Stimulated activated CD4-positive, alpha-beta T cell treated with anti-CD3 and anti-CD28 coated beads, Interleukin-1b, Interleukin-23, amount 100 ng/mL, for 1 hour (primary cell): ENCODE data around the gene PDZRN4.
"Not testable (repeated sequence)": the region's sequence is repeated elsewhere in the genome, so short reads cannot be mapped to it uniquely, and the experiment has no call there.

ENCODE experiments used
- DNase-seq, 2 donors: peaks; one replicate each; pipeline ENCODE4 v3.0.0-alpha.2; 2020; ENCODE audit warnings: low read depth in 2 of 2

Gene PDZRN4

DNA sequence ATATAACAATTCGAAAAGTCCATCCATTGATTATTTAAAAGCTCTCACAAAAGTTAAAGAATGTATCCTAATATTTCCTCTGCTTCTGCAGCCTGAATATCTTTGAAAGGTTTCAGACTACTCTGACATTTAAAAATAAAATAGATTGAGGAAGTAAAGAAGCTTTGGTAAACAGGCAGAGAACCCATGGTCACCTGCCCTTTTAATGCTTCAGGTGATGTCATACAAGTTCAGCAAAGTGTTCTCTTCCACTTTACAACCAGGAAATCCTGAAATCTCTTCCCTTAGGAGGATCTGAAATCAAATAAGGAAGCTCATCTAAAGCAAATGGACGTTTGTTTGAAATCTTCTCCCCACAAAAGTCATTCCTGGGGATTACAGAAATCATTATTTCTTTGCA lies 322.4 kb downstream of the PDZRN4 start:
- no peak for DNase-seq

DNA sequence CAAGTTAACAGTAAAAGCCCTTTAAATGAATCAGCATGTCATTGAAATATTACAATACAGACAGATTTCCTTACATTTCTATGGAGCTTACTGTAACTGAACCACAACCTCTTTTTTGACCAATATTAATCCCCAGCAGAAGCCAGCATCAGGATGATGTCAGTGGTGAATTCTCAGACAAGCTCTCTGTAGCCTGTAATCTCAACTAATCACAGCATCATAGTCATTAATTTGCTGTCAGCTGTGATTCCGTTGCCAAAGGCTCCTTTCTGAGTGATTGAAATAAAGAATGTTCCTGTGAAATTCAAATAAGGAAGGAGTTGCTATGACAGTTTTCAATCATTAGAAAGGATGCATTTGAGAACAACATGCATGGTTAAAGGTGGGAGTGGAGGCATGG lies 323.1 kb downstream of the PDZRN4 start:
- no peak for DNase-seq

DNA sequence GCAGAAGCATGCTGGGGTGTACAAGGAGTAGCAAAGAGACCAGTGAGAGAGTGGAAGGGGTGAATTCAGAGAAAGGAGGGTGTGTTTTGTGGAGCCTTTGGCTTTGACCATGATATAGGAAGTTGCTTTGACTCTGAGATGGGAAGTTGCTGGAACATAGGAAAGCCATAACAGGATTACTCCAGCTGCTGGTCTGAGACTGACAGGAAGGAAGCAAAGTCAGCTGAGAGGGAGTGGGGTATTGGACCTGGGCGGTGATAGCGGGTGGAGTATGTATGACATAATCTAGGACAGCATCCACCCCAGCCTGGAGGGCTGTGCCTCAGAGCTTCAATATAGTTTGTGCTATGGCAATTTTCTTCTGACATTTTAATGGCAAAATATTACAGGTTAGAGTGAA lies 324.4 kb downstream of the PDZRN4 start:
- DNase-seq: no peak

DNA sequence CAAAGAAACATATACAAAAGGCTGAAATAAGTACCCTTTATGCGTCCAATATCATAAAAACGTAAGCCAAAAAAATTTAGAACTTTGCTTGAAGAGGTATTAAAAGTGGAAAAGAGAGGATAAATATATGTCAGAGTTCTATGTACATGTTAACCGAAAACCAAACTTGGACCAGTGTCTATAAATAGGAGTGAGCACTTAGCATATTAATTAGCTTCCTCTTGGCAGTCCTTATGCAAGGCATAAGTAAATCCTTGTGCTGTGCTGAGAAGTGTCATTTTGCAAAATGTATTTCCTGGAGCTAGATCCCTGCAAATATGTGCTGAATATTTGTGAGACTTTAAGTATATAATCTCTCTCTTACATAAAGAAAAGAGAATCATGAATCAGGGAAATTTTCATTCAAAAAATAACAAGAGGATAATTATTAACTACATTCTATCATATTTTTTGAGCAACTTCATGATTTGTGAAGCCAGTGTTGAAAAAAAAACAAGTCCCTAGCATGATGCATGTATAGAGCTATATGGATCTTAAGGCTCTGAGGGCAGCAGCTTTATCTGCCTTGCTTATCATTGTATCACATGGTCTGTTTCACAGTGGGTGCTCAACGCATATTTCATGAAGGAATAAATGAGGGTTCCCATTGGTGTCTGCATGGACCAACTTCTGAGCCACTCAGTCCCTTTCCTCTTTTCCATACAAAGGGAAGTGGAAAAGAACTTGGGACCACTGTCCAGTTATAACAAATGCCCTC lies 326.1 kb downstream of the PDZRN4 start:
- DNase-seq: no peak

DNA sequence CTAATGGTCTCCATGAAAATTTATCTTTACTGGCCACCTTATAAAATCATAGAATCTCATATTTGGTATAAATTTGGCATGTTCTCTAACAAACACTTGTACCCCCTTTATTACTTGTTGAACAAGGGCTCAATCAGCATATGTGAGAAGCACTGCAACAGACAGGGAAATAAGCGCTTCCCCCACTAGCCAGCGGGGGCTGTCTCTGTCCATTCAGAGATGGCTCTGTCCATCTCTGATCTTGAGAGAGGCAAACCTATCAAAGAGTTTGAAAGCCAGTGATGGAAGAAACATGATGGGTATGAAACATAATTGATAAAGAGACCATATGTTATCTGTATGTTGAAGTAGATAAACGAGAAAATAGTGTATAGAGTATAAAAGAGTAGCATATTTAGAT lies 326.8 kb downstream of the PDZRN4 start:
- DNase-seq: no peak

DNA sequence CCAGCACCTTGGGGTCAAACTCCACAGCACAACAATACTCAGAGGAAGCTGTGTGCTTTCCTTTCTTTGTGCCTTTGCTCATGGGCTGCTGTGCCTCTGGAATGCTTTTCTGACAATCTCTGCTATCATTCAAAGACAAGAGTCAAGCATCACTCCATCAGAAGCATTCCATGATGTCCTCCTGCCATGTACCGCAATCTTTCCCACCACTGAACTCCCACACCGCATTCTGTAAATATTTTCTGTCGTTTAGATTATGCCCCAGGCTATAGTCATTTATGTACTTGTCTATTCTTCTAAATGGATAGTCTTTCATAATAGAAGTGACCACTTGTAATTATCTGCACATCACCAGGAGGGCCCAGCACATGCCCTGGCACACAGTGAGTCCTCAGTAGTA lies 327.8 kb downstream of the PDZRN4 start:
- DNase-seq: no peak

DNA sequence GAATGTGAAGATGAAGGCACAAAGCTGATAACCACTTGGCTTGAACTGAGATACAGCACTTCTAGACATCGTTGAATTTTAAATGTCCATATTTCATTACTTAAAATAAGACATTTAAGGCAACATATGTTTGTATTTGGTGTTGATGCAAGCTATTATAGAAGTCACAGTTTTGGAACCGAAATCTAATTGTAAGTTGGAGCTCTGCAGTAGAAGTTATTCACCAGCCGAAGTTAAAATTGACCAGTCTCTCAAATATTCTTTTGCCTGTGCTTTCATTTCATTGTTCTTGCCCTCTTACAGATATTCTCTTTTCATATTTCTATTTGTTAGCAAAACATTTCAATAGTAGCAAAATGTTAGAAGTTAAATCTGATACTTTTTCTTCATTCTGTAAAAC lies 332.7 kb downstream of the PDZRN4 start:
- no peak for DNase-seq

DNA sequence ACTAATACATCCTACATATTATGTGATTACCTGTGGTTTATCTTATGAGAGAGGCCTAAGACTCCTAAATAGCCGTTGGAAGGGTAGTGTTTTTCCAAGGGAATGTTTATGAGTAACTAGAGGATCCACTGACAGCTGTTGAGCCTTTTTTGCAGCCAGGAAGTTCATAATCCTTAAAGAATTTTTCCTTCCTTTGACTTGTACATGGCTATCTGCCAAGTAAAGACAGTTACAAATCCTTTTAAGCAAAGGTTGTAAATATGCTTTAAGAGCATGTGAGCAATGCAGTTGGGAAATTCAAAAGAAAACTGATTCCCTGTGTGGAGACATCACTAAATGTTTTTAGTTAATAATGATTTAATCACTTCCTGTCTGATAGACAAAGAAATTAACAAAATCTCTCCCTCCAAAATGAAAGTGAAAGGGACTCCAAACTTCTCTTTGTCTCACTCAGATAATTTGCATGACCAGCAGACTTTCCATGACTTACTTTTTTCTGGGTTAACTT lies 333.8 kb downstream of the PDZRN4 start:
- DNase-seq: no peak

DNA sequence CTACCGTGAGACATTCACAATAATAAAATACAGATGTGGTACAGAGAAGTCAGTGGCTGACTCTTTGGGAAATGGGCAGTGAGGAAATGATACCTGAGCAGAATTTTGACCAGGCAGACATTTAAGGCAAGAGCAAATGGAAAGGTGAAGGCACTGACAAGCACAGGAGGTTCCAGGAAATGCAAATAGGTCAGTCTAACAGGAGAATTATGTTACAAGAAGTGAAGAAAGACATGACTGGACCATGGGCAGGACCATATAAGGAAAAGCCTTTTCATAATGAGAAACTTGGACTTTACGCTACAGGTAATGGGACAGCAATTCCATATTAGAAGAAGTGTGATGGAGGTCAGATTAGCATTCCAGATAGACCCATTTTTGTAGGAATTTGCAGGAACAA lies 338.9 kb downstream of the PDZRN4 start:
- no peak for DNase-seq

DNA sequence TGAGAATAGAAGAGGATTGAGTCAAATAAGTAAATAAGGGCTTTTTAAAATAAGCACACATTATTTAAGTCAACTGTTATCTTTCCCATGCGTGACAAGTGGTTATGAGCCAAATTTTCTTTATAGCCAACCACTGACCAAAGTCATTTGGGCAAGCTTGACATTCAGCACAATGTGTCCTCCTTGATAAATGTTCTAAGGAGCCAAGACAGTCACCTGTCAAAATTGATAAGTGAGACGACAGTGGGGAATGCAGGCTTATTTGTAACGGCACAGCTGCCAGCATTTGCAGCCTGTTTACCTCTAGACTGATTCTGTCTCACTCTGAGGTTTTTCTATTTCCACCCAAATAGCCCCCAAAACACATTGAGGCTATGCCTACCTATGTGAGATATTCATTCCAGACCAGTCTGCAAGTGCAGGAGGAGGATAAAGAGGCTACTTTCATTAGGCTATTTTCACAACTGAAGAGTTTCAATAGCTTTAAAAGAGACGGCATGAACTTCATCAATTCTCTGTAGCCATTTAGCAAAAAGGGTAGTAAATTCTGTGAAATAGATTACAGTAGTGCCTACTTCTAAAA lies 339.5 kb downstream of the PDZRN4 start:
- DNase-seq: no peak

DNA sequence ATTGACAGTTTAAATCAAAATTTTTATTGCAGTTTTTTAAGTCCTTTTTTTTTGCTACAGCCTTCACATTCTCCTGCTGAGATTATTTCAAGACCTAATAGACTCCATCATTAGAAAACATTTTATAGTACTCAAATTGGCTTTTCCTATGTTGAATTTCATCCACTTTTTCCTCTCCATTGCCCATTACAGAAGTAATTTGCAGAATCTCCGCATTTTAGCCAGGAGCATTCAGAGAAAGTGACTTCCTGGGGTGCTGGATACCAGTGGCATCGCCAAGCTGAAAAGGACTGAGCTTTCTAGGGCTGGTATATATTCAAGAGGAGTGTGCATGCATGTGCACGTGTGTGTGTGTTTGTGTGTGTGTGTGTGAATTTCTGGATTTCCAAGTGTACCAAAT lies 340.8 kb downstream of the PDZRN4 start:
- no peak for DNase-seq

DNA sequence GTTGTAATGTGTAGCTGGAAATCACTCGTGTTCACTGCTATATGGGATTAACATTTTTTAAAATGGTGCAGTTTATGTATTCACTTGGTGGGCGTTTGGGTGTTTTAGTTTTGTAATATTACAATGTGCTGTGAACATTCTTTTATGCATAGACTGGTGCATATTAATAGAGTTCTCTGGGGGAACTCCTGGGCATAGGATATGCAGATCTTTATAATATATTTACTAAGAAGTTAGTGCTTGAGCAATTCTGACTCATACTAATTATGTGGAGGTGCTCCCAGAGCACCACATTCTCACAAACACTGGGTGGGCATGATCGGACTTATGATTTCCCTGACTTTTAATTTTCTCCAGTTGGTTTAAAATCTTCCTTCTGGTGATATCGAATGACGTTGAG lies 342.3 kb downstream of the PDZRN4 start:
- no peak for DNase-seq

DNA sequence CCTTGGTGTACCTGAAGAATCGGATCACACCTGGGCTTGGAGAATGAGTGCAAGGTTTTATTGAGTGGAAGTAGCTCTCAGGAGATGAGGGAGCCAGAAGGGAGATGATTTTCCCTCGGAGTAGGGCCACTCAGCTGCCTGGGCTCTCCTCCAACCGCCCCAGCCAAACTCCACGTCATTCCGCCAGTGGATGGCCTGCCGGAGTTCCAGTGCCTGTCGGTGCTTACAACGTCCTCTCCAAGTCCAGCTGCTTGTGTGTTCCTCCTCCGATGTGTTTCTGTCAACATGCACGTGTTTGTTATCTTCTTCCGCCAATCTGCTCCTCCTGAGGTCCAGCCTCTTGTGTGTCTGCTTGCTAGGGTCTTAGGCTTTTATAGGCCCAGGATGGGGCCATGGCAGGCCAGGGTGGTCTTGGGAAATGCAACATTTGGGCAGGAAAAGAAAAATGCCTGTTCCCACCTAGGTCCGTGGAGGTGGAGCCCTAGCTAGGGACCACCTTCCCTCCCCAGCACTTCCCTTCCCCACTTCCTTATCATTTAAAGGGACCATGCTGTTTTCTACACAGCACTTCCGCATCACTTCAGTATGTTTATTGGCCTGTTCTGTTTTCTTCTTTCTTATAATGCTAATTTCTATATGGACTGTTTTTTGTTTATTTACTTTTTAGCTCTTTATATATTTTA lies 343.2 kb downstream of the PDZRN4 start:
- no peak for DNase-seq

DNA sequence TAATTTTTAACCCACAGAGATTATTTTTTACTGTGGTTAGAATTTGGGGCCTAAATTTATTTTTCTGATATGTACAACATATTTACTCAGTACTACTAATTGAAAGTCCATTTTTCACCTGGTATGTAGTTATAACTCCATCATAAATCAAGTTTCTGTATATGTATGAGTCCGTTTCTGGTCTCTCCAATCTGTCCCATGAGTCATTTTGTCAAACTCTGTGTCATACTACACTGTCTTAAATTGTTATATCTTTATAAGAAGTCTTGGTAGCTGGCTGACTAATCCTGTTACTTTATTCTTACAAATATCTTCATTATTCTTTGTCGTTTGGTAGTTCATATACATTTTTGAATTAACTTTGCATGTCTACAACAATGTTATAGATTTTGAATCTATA lies 344.0 kb downstream of the PDZRN4 start:
- DNase-seq: no peak

DNA sequence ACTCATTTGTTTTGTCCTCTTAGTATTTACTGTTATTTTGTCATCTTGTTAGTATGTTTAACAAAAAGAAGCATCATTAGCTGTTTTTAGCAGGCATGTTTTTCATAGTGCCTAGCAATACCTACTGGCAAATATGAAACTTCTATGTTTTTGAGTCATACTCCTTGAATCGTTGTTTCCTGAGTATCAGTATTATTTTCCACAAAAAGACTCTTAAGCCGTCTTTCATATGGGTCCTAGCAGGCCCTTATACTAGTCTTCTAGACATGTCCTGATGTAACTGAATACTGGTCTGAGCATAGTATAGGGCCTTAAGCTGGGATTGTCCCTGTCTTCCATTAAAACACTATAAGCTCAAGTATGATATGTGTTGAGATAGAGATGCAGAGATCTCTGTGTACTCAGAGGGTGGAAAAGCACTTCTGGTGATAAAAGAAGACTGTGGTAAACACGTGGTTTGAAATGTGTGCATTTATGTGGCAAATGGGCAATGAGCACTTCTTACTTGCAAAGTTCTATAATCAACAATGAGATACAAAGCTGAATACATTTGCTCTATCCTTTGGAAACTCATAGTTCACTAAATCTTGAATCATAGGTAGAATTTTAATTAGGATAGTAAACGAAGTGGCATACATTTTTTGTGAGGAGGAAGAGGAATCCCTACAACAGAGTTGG lies 348.8 kb downstream of the PDZRN4 start:
- DNase-seq: no peak

DNA sequence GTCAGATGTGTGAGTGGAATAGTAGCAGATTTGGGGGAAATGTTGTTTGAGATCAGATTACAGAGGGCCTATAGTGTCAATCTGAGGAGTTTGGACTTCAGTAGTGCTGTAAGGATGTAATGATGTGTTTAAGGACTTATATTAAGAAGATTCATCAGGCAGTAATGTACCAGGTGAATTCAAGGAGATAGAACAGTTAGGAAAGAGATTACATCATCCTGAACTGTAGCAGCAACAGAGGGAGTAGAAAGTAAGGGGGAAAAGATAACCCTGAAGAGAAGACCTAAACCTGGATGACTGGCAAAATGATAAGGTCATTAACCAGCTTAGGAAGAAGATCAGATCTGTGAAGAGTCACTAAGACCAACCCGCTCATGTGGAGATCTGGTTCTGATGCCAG lies 349.4 kb downstream of the PDZRN4 start:
- no peak for DNase-seq

DNA sequence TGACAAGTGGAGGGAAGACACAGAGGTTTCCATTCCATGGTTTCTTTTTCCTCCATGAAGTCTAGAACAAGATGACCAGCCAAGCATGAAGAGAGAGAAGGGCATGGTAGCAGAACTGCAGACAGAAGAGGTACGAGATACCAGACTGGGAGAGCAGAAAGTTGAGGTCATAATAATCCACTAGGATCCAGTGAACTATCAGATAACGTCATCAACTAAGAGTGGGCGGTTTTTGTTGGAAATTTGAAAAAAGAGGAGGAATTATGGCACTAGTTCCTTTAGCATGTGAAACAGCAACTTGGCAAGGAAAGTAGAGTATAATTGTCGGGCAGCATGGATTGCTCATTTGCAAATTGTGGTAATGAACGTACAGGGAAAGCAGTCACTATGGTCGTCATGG lies 357.6 kb downstream of the PDZRN4 start:
- DNase-seq: no peak

DNA sequence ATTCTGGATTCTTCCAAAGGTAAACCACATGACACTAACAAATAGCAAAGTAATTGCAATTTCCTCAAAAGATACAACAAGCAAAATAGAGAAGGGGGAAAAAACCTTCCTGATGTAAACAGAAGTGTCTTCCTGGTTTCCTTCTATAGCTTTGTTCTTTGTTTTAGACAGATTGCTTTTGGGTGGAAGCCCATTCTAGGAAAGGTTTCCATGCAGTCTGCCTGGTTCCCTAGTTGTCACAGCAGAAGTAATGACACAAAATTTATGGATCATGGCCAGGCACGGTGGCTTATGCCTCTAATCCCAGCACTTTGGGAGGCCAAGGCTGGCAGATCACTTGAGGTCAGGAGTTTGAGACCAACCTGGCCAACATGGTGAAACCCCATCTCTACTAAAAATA lies 359.0 kb downstream of the PDZRN4 start:
- not testable (repeated sequence) for DNase-seq

DNA sequence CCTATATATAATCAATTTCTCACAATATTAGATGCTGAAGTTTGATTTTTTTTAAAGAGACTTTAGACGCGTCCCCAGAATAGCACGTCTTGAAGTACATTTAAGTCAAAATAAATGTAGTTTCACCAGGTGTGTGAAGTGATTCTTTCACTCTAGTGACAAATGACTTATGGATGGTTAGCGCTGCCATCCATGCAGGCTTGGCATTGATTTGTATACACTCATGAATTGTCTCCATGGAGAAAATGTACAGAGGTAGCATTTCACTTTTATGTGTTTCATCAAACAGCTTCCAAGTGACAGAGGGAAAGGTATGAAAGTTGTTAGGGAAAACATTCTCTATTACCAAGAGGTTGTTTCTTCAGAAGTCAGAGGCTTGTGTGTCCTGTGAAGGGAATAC lies 360.8 kb downstream of the PDZRN4 start:
- no peak for DNase-seq

DNA sequence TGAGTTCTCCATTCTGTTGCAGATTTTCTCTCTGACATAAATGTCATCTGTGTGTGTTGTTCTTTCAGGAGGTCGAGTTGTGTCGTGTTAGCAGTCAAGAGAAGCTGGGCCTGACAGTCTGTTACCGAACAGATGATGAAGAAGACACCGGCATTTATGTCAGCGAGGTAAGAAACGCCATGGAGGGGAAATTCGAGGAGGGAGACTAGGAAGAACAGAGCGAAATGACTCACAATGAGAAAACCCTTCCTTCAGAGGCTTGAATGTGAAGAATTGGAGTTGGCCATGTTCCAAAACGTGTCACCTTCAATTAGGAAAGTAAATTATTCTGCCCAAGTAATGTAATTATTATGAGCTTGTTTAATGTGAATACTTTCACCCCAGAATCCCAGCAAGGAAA lies 364.5 kb downstream of the PDZRN4 start:
- DNase-seq: no peak

DNA sequence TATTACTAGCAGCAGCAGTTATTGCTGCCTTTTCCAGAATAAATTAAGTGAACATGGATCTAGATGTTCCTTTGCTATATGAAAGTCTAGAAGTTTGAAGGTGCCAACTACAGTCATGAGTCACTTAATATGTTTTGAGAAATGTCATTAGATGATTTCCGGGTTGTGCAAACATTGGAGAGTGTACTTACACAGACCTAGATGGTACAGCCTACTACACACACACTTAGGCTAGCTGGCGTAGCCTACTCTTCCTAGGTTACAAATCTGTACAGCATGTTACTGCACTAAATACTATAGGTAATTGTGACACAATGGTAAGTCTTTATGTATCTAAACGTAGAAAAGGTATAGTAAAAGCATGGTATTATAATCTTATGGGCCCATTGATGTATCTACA lies 368.1 kb downstream of the PDZRN4 start:
- DNase-seq: no peak

DNA sequence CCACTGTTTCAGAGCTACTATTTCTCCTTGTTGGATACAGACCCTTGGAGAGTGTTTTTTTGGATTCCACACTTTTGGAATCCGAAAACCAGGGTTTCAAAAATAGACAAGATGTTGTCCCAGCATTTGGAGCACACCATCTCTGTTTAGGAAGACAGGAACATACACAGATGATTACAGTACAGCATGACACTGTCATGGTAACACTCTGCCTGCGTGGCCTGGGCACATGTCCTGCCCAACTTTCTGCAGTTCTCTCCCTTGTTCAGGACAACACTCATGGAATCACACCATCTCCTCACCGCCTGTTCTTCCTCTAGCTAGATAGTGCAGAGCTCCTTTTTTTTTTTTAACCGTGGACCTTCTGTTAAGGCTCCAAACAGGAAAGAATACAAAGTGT lies 369.2 kb downstream of the PDZRN4 start:
- DNase-seq: no peak

DNA sequence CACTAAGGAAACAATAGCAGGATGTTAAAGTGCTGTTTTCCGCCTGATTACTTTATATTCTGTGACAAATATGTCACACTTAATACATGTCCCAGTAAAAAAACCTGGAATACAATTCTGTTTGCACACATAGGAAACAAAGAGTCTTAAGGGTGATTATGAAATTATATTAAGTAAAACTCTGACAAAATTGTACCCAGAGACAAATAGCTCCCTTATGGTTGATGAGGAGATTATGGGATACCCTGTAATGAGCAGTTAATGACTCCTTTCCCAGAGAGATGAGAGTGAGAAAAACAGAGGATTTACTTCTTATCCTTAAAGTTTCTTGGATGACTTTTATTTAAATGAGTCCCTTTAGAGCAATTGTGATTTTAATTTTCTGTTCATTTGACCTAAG lies 370.6 kb downstream of the PDZRN4 start:
- no peak for DNase-seq
